ENCODE results near the gene GRIK5. TPM values are rescaled to one million over a fixed set of nuclear protein-coding genes. Genes with fewer than 3 reads are reported as not detected.

GRIK5 gene
- total RNA-seq, 1 experiment from 2014 or later = 0.07 TPM

DNA sequence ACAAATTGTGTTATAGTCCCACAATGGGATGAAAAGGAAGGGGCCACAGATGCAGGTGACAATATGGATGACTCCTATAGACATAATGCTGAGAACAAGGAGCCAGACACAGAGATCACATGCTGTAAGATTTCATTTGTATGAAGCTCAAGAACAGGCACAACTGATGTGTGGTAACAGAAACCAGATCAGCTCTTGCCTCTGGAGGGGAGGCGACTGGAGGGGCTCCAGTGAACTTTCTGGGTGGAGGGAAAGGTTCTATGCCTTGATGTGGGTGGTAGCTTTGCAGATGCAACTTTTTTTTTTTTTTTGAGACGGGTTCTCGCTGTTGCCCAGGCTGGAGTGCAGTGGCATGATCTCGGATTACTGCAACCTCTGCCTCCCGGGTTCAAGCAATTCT is 104.9 kb downstream of the GRIK5 start:
- no peak for DNase-seq (ENCODE audit: extremely low read depth, low read depth)

DNA sequence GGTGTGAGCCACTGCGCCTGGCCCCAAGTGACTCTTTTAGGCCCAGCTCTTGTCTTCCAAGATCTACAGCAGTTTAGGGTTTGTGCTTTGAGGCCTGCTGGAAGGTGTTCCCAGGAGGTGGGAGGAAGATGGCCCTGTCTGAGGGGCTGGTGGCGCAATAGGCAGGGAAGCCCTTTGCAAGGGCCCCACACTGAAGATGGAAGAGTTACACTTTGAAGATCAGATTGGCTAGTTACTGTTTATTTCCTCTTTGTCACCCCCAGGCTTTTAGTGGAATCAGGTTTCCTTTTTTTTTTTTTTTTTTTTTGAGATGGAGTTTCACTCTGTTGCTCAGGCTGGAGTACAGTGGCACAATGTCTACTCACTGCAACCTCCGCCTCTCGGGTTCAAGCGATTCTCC is 109.0 kb downstream of the GRIK5 start:
- no peak for DNase-seq (ENCODE audit: extremely low read depth, low read depth)

DNA sequence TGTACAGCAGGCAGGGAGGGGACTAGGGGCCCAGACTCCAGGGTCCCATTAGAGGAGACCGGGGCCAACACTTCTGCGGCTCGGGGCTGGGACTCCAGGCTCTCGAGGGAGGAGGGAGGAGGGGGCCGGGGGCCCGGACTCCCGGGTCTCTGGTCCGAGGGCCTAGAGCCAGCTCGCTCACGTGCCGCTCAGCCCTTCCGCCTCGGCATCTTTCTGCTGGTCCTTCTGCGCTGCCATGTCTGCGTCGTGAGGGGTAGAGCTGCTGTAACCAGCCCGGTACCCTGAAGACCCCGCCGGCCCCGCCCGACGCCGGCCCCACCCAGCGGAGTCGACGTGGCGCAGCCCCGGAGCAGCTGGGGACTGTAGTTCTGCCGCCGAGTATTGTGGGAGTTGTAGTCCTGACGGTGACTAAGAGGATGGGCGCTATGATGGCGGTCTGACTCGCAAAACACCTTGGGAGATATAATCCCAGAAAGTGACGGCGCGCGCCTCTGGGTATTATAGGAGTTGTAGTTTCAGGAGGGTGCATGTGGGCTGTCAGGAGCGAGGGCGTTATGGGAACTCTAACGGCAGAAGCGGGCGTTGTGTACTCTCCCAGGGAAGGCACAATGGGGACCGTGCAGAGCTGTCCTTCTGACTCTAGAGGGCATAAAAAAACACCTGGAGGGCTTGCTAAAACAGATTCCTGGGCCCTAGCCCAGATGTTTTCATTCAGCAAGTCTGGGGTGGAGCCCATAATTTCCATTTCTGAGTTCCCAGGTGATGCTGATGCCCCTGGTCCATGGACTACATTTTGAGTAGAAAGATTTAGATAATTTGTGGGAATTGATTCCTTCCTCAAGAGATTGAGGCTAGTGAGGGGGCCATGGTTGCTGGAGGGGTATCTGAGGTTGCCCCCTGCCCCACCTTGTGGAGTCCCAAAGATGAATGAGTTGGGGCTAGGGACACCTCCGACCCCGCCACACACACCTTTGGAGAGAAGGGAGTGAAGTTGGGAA is 110.7 kb downstream of the GRIK5 start, which contains the start of gene RABAC1:
Gene RABAC1 (minus strand): TSS at position 266 of the 998 bp plus-strand sequence. CDS start 29 bp downstream, at position 237.
- peak; percentile 78 for DNase-seq (ENCODE audit: extremely low read depth, low read depth)

DNA sequence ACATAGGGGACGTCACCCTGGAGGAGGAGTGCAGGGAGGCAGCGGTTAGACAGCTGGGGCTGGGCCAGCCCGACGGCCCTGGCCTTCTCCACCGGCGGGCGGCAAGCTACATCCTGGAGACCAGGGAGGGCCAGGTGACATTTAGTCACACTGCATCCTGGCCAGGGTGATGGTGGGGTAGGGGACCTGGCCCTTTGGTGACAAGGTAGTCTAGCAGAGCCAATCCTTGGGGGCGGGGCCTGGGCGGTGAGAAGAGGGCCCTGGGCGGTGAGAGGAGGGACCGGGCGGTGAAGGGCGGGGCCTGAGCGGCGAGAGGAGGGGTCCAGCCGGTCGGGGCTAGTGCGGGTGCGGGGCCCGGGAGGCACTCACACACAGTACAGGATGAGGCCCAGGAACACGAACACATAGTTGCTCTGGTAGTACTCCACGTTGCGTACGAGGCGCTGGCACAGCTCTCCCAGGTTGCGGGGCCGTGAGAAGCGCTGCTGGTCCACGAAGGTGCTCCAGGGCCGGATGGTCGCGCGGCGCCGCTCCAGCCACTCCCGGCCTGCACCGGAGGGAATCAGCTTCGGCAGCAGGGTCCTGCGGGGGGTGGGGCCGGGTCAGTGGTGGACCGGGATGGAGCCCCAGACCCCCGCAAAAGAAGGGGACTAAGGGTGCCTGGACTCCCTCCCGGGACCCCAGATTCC is 111.5 kb downstream of the GRIK5 start:
- DNase-seq (ENCODE audit: extremely low read depth, low read depth) = peak; percentile 56

DNA sequence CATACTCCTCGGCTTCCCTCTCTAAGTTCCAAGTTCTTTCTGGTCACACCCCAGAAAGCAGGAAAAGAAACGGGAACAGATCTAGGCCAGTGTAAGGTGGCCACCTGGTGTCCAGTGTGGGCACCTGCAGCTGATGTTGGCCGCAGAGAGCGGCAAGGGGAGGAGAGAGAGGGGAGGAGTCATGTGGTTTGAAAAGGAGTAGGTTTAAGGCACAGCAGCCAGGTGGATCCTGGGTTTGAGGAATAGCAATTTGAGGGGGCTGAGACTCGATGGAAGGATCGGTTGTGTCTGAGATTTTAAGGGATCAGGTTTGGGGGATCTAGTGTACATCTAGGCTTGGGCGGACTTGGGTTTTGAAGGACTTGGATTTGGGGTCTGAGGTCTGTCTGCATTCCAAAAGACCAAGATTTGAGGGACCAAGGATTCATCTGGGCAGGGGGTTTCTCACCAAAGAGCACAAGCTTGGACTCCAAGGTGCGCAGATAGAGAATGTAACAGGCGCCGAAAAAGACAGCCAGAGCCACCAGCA is 112.1 kb downstream of the GRIK5 start:
- peak; percentile 79 for DNase-seq (ENCODE audit: extremely low read depth, low read depth)

DNA sequence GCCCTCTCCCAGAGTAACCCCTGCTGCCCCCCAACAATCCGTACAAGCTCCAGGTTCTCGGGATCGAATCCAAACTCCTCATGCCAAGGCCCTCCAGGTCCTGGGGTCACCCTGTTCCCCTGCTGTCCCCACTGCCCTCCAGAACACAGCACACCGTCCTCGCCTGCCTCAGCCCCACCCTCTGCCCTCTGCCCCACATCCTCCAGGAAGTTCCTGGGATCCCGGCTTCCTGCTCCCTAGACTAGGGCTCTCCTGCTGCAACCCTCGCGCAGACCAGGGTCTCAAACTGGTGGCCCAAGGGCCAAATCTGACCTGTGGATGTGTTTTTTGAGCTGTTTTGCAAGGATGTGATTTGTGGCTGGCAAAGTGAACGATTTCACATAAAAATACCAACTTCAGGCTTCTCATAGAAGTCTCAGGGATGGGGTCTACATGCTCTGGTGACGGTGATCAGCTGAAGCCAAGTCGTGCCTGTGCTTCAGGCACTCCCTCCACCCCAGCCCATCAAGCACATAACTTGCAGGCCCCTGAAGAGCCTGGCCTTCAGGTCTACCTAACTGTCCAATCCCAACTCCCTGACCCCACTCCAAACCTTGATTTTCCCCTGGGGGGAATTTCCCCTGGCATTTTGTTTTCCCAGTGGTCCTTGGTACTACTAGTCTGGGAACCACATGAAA is 112.7 kb downstream of the GRIK5 start:
- DNase-seq (ENCODE audit: extremely low read depth, low read depth) = no peak

DNA sequence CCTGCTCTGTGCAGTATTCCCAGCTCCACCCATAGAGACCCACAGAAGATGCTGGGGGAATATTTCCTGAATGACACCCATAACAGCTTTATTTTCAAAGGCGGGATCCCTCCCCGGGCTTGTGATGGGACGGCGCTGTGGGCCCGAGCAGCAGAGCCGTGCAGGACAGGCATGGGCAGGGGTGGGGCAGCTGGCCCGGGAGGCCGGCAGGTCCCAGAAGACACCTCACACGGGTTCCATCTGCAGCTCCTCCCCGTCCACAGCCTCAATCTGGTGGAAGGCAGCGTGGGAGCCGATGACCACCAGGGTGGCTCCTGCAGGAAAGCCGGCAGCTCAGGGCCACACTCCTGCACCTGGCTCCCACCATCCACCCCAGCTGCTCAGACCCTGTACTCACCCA is 113.4 kb downstream of the GRIK5 start:
- no peak for DNase-seq (ENCODE audit: extremely low read depth, low read depth)

DNA sequence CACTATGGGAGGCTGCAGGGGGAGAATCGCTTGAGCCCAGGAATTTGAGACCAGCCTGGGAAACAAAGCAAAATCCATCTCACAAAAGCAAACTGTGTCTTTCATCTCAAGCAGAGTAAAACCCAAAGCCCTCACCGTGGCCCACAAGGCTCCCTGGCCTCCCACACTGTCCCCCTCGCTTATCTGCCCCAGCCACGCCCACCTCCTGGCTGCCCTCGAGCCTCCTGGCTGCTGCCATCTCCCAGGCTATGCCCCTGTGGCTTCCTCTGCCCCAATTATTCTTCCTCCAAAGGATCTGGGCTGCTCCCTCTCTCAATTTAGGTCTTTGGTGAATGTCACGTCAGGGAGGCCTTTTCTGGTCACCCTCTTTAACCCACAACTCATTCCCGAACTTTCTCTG is 114.5 kb downstream of the GRIK5 start:
- no peak for DNase-seq (ENCODE audit: extremely low read depth, low read depth)

DNA sequence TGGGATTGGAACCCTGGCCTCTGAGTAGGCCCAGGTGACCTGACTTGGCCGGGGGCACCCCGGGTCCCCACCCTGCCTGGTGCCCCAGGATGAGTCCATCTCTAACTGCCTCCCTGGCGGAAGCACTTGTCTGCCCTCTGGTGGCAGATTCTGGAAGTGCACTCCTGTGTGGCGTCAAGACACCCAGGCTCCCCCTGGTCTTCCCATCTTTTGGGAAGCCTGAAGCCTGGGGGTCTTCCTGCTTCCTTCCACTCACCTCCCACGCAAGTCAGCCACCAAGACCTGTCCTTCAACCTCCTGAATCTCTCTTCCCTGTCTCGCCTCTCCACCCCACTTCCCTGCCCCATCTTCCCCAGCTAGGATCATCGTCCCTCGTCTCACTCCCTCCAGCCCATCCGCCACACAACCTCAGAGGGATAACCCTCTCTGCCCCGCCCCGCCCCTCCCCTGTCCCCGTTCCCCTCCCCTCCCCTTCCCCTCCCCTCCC is 118.3 kb downstream of the GRIK5 start:
- DNase-seq (ENCODE audit: extremely low read depth, low read depth) = peak; percentile 58

Other genes with a start within 250 kb of the GRIK5 start
- gene LYPD4, start 225.5 kb downstream of the GRIK5 start, total RNA-seq (2014; rRNA removed; shearing (Covaris generic)) = not detected in 2 replicates
- not detected in 2 replicates for gene DMRTC2, start 225.2 kb downstream of the GRIK5 start, total RNA-seq (2014; rRNA removed; shearing (Covaris generic))
- gene RPS19, start 210.0 kb downstream of the GRIK5 start, total RNA-seq (2014; rRNA removed; shearing (Covaris generic)) = 1,900 and 2,127 TPM in 2 replicates
- not detected in 2 replicates for gene CD79A, start 192.9 kb downstream of the GRIK5 start, total RNA-seq (2014; rRNA removed; shearing (Covaris generic))
- gene ARHGEF1, start 187.0 kb downstream of the GRIK5 start, total RNA-seq (2014; rRNA removed; shearing (Covaris generic)) = 33.2 and 39.6 TPM in 2 replicates
- not detected in 2 replicates for gene ERFL, start 141.8 kb downstream of the GRIK5 start, total RNA-seq (2014; rRNA removed; shearing (Covaris generic))
- gene RABAC1, start 110.9 kb downstream of the GRIK5 start, total RNA-seq (2014; rRNA removed; shearing (Covaris generic)) = 30.4 and 36.0 TPM in 2 replicates
- 0.52 TPM in 1 of 2 replicates, not detected in the other for gene ATP1A3, start 76.0 kb downstream of the GRIK5 start, total RNA-seq (2014; rRNA removed; shearing (Covaris generic))
- 8.4 and 8.7 TPM in 2 replicates for gene ZNF574, start 6.0 kb upstream of the GRIK5 start, total RNA-seq (2014; rRNA removed; shearing (Covaris generic))
- 0.02 TPM in 1 of 2 replicates, not detected in the other for gene POU2F2, start 62.2 kb upstream of the GRIK5 start, total RNA-seq (2014; rRNA removed; shearing (Covaris generic))
- 12.9 and 16.5 TPM in 2 replicates for gene DEDD2, start 147.5 kb upstream of the GRIK5 start, total RNA-seq (2014; rRNA removed; shearing (Covaris generic))
- 3.7 and 4.4 TPM in 2 replicates for gene ZNF526, start 150.1 kb upstream of the GRIK5 start, total RNA-seq (2014; rRNA removed; shearing (Covaris generic))
- gene GSK3A, start 172.4 kb upstream of the GRIK5 start, total RNA-seq (2014; rRNA removed; shearing (Covaris generic)) = 19.0 and 20.2 TPM in 2 replicates
- 16.1 and 17.1 TPM in 2 replicates for gene ERF, start 184.9 kb upstream of the GRIK5 start, total RNA-seq (2014; rRNA removed; shearing (Covaris generic))
- 7.7 and 9.1 TPM in 2 replicates for gene CIC, start 199.0 kb upstream of the GRIK5 start, total RNA-seq (2014; rRNA removed; shearing (Covaris generic))
- gene PRR19, start 231.9 kb upstream of the GRIK5 start, total RNA-seq (2014; rRNA removed; shearing (Covaris generic)) = 0.35 TPM in 1 of 2 replicates, not detected in the other
- 17.4 and 22.4 TPM in 2 replicates for gene PAFAH1B3, start 232.4 kb upstream of the GRIK5 start, total RNA-seq (2014; rRNA removed; shearing (Covaris generic))
- gene TMEM145, start 243.1 kb upstream of the GRIK5 start, total RNA-seq (2014; rRNA removed; shearing (Covaris generic)) = 0.17 TPM in 1 of 2 replicates, not detected in the other

All from NCI-H460 (cell line).